HG03378 (cell line): ENCODE results near the gene KIF1A.
"Not testable (repeated sequence)": the region's sequence is repeated elsewhere in the genome, so short reads cannot be mapped to it uniquely, and the experiment has no call there.

Experiments
- ATAC-seq: cut with Tn5 transposase; IDR thresholded peaks from one replicate; pipeline ENCODE4 v1.9.1; 2021; ENCODE audit warnings: mild to moderate bottlenecking, moderate library complexity; ENCODE audit not compliant: unreplicated experiment

The KIF1A gene

GRCh38 chr2:240707043-240707756 is 112.8 kb downstream of the KIF1A start:
- no peak for ATAC-seq

- ATAC-seq: no peak
Observed at GRCh38 chr2:240705204-240705791, 114.7 kb downstream of the KIF1A start.

GRCh38 chr2:240704651-240705050 is 115.4 kb downstream of the KIF1A start:
- no peak for ATAC-seq

- ATAC-seq: no peak
Observed at GRCh38 chr2:240703417-240704341, 116.3 kb downstream of the KIF1A start.

- ATAC-seq: no peak
Observed at GRCh38 chr2:240702640-240703011, 117.4 kb downstream of the KIF1A start.

GRCh38 chr2:240701736-240702639 is 118.0 kb downstream of the KIF1A start:
- ATAC-seq: no peak

- no peak for ATAC-seq
Observed at GRCh38 chr2:240701091-240701735, 118.8 kb downstream of the KIF1A start.

- ATAC-seq: not testable (repeated sequence)
Observed at GRCh38 chr2:240700616-240701015, 119.4 kb downstream of the KIF1A start.

- ATAC-seq: not testable (repeated sequence)
Observed at GRCh38 chr2:240699835-240700234, 120.2 kb downstream of the KIF1A start.

GRCh38 chr2:240698852-240699561 is 121.0 kb downstream of the KIF1A start:
- ATAC-seq: not testable (repeated sequence)

GRCh38 chr2:240696469-240696868 is 123.5 kb downstream of the KIF1A start:
- not testable (repeated sequence) for ATAC-seq

- ATAC-seq: not testable (repeated sequence)
Observed at GRCh38 chr2:240695593-240695992, 124.4 kb downstream of the KIF1A start.

GRCh38 chr2:240694304-240694703 is 125.7 kb downstream of the KIF1A start:
- not testable (repeated sequence) for ATAC-seq

- ATAC-seq: not testable (repeated sequence)
Observed at GRCh38 chr2:240692583-240693561, 127.1 kb downstream of the KIF1A start.

GRCh38 chr2:240691631-240692420 is 128.2 kb downstream of the KIF1A start, which contains the start of gene AQP12A:
Gene AQP12A, plus strand, starts transcription at chr2:240691866. Its CDS starts 48 bp downstream, at chr2:240691914.
- not testable (repeated sequence) for ATAC-seq

- not testable (repeated sequence) for ATAC-seq
Observed at GRCh38 chr2:240691075-240691427, 129.0 kb downstream of the KIF1A start.

- not testable (repeated sequence) for ATAC-seq
Observed at GRCh38 chr2:240690421-240691074, 129.5 kb downstream of the KIF1A start.
